OCI-LY1 (cell line): ENCODE results near the gene QPRT.

Experiments used
- H2AFZ ChIP-seq: fragments of 200-600 bp; sonication (generic), shearing (Covaris generic); 2 replicates; pipeline ENCODE4 v1.6.0; 2014; ENCODE audit warnings: antibody characterized with exemption, mild to moderate bottlenecking, low read length
- H3F3A ChIP-seq: fragments of 200-600 bp; sonication (generic), shearing (Covaris generic); 2 replicates; pipeline ENCODE4 v1.6.0; 2014; ENCODE audit warnings: mild to moderate bottlenecking, antibody characterized with exemption, low read length, moderate library complexity; ENCODE audit not compliant: insufficient read depth
- H3K27ac ChIP-seq: fragments of 200-600 bp; sonication (generic); 2 replicates; pipeline ENCODE4 v1.5.1; 2014; ENCODE audit warnings: low read length, mixed run types, mild to moderate bottlenecking, low read depth; ENCODE audit not compliant: poor library complexity, severe bottlenecking
- H3K27me3 ChIP-seq: fragments of 200-600 bp; sonication (generic); 2 replicates; pipeline ENCODE4 v1.6.0; 2014; ENCODE audit warnings: antibody characterized with exemption, mild to moderate bottlenecking, low read length, moderate library complexity; ENCODE audit not compliant: insufficient read depth
- H3K36me3 ChIP-seq: fragments of 200-600 bp; sonication (generic); 2 replicates; pipeline ENCODE4 v1.6.1; 2014; ENCODE audit warnings: mild to moderate bottlenecking, antibody characterized with exemption, low read length, moderate library complexity, mixed read lengths; ENCODE audit not compliant: insufficient read depth
- H3K4me1 ChIP-seq: fragments of 200-600 bp; sonication (generic); 2 replicates; pipeline ENCODE4 v1.5.1; 2014; ENCODE audit warnings: mild to moderate bottlenecking, low read length, moderate library complexity; ENCODE audit not compliant: insufficient read depth, severe bottlenecking
- H3K4me2 ChIP-seq: fragments of 200-600 bp; sonication (generic), shearing (Covaris generic); 2 replicates; pipeline ENCODE4 v1.6.1; 2014; ENCODE audit warnings: low read length
- H3K4me3 ChIP-seq: fragments of 200-600 bp; sonication (generic); 2 replicates; pipeline ENCODE4 v1.5.1; 2014; ENCODE audit warnings: low read length, low read depth, mild to moderate bottlenecking, mixed read lengths; ENCODE audit not compliant: poor library complexity, severe bottlenecking
- H3K79me2 ChIP-seq: fragments of 200-600 bp; shearing (Covaris generic); 2 replicates; pipeline ENCODE4 v1.6.1; 2016; ENCODE audit warnings: mixed run types, low read length, mixed read lengths; ENCODE audit not compliant: insufficient read depth
- H3K9ac ChIP-seq: fragments of 200-600 bp; sonication (generic), shearing (Covaris generic); 2 replicates; pipeline ENCODE4 v1.6.1; 2014; ENCODE audit warnings: mild to moderate bottlenecking, low read length, mixed read lengths
- H3K9me2 ChIP-seq: fragments of 200-600 bp; sonication (generic), shearing (Covaris generic); 2 replicates; pipeline ENCODE4 v1.6.1; 2014; ENCODE audit warnings: low read depth, mild to moderate bottlenecking, low read length, mixed read lengths
- H3K9me3 ChIP-seq: fragments of 200-600 bp; shearing (Covaris generic); 2 replicates; pipeline ENCODE4 v1.6.1; 2014; ENCODE audit warnings: low read length, mixed read lengths
- H4K20me1 ChIP-seq: fragments of 200-600 bp; sonication (generic), shearing (Covaris generic); 2 replicates; pipeline ENCODE4 v1.6.0; 2016; ENCODE audit warnings: mild to moderate bottlenecking, low read length; ENCODE audit not compliant: insufficient read depth
- EZH2 ChIP-seq: fragments of 200-600 bp; sonication (generic), shearing (Covaris generic); IDR thresholded peaks from 2 replicates; pipeline ENCODE4 v1.8.0; 2017; ENCODE audit warnings: borderline replicate concordance, mixed run types, mild to moderate bottlenecking, antibody characterized with exemption, low read length, moderate library complexity, mixed read lengths
- TF ChIP-seq, protein P1 (sequence below): fragments of 200-600 bp; sonication (generic), shearing (Covaris generic); IDR thresholded peaks from 2 replicates; pipeline ENCODE4 v1.5.1; 2017; ENCODE audit warnings: mild to moderate bottlenecking, antibody characterized with exemption, low read length, moderate library complexity, mixed read lengths

Gene QPRT

GRCh38 chr16:29683543-29684090 lies 4.6 kb downstream of the QPRT start:
- Histone ChIP-seq H3F3A (no peaks in the 10 kb centered on the region), H3K27me3 (no peaks in the 10 kb centered on the region), H4K20me1 (no peaks in the 10 kb centered on the region), H2AFZ (no peak overlapping the region), H3K36me3 (peaks cover 15% of the 10 kb centered on the region; the same call in 1 of the 2 replicates), H3K4me3 (no peak overlapping the region), H3K4me1 (peaks cover 56% of the 10 kb centered on the region), H3K27ac (no peak overlapping the region), H3K4me2 (no peak overlapping the region), H3K9me3 (no peaks in the 10 kb centered on the region), H3K9me2 (no peaks in the 10 kb centered on the region), H3K9ac (no peak overlapping the region), H3K79me2 (0 out of 2 replicates have a peak, but pooled peaks cover 3% of the 10 kb centered on the region)
- TF ChIP-seq, protein P1, sequence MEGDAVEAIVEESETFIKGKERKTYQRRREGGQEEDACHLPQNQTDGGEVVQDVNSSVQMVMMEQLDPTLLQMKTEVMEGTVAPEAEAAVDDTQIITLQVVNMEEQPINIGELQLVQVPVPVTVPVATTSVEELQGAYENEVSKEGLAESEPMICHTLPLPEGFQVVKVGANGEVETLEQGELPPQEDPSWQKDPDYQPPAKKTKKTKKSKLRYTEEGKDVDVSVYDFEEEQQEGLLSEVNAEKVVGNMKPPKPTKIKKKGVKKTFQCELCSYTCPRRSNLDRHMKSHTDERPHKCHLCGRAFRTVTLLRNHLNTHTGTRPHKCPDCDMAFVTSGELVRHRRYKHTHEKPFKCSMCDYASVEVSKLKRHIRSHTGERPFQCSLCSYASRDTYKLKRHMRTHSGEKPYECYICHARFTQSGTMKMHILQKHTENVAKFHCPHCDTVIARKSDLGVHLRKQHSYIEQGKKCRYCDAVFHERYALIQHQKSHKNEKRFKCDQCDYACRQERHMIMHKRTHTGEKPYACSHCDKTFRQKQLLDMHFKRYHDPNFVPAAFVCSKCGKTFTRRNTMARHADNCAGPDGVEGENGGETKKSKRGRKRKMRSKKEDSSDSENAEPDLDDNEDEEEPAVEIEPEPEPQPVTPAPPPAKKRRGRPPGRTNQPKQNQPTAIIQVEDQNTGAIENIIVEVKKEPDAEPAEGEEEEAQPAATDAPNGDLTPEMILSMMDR, result no peak
- TF ChIP-seq EZH2, result no peak

DNA sequence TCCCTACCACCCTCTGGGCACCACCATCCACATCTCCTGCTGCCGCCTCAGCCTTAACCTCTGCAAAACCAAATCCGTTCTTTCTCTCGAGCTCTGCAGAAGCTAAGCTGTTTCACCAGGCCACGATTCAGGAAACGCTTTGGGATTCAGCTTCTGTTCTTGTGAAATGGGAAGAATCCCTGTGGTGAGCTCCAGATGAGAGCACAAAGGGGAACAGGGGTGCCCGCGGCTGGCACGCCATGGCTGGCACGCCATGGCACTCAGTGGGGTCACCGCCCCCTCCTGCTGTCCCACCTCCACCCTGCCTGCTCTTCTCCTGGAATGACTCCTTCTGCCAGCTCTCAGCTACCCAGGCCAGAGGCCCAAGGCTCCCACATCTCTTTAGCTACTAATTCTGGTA lies 5.7 kb downstream of the QPRT start:
- TF ChIP-seq EZH2, result no peak
- TF ChIP-seq, protein P1, result no peak
- Histone ChIP-seq H2AFZ (no peak overlapping the region), H3K4me1 (peaks cover 50% of the 10 kb centered on the region), H3K27ac (no peak overlapping the region), H3K9ac (no peak overlapping the region), H3F3A (no peaks in the 10 kb centered on the region), H3K27me3 (no peaks in the 10 kb centered on the region), H3K4me2 (no peak overlapping the region), H4K20me1 (no peaks in the 10 kb centered on the region), H3K36me3 (peaks cover 15% of the 10 kb centered on the region; the same call in 1 of the 2 replicates), H3K9me2 (no peaks in the 10 kb centered on the region), H3K79me2 (0 out of 2 replicates have a peak, but pooled peaks cover 3% of the 10 kb centered on the region), H3K4me3 (no peak overlapping the region), H3K9me3 (no peaks in the 10 kb centered on the region)

DNA sequence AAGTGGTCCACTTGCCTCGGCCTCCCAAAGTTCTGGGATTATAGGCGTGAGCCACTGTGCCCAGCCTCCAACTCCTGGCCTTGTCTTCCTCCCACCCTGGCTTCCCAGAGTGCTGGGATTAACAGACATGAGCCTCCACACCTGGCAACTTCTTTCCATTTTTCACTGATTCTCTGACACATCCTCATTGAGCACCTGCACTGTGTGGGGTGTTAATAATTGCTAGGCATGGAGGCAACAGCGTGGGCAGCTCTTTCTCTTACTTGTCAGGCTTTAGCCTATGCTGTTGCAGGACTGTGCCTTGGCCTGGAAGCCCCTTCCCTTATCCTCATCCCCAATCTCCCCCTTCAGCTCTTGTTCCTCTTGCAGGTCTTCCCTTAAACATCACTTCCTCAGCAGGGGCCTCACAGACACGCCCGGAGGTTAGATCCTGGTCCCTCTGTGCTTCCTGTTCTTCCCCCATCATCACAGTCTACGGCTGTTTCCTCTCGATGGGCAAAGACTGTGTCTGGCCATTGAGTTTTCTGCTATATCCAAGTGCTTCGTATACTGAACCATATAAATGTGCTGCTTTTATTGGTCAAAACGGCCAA lies 7.9 kb downstream of the QPRT start:
- Histone ChIP-seq H3K9ac (no peak overlapping the region), H3K4me1 (peaks cover 36% of the 10 kb centered on the region), H3K27me3 (no peaks in the 10 kb centered on the region), H3K79me2 (no peaks in the 10 kb centered on the region), H4K20me1 (no peaks in the 10 kb centered on the region), H3F3A (no peaks in the 10 kb centered on the region), H2AFZ (no peak overlapping the region), H3K9me2 (no peaks in the 10 kb centered on the region), H3K27ac (peak overlapping the region; percentile 54), H3K9me3 (no peaks in the 10 kb centered on the region), H3K4me3 (no peak overlapping the region), H3K36me3 (peaks cover 22% of the 10 kb centered on the region; the same call in 1 of the 2 replicates), H3K4me2 (no peak overlapping the region; the same call in 1 of the 2 replicates)
- no peak for TF ChIP-seq EZH2
- TF ChIP-seq, protein P1, result no peak
